Vagina (tissue), 2 donors: ENCODE data around the gene CCDC194.

Source experiments
- CTCF ChIP-seq, 3 experiments: fragments of 450-650 bp in 2 of 3; fragments of 200-600 bp in 1 of 3; sonication (generic) in 1 of 3; IDR thresholded peaks; one replicate each; pipeline ENCODE4 v1.5.1; 2017 to 2019; ENCODE audit warnings: antibody characterized with exemption in 3 of 3, mild to moderate bottlenecking in 2 of 3, moderate library complexity in 2 of 3
- POLR2AphosphoS5 ChIP-seq, 2 donors: sonication (generic); formaldehyde crosslinking; IDR thresholded peaks; one replicate each; pipeline ENCODE4 v1.9.0; 2017; ENCODE audit warnings: antibody characterized with exemption in 2 of 2, mild to moderate bottlenecking in 2 of 2, low read depth in 1 of 2; ENCODE audit not compliant: insufficient read depth in 1 of 2

- TF ChIP-seq CTCF (IDR thresholded peaks at IDR 0.05), result no peak
- TF ChIP-seq POLR2AphosphoS5 (IDR thresholded peaks at IDR 0.05; ENCODE audit: insufficient read depth in 1 of 2, low read depth in 1 of 2), result no peak
Measured at GRCh38 chr19:17379221-17379631, 14.8 kb downstream of the CCDC194 start.
